Measurements from ENCODE around the gene SPRY4.

SPRY4 gene

DNA sequence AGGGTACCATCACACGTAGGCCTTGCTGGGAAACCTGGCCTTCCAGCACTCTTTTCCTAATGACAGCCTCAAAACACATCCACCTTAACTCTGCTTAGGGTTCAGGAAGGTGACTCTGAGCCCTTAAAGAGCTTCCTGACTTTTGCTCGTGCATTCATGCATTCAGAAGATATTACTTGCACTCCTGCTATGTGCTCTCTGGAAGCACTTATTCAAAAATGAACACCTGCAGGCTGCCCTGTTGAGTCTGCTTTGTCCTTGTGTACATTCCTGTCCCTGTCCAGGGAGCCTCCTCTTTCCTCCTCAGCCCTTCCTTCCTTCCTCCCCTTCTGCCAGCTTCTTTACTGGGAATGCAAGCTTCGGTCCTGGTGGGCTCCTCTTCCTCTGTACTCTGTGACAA, 61.5 kb downstream of the SPRY4 start:
- Histone ChIP-seq H3K9ac (ENCODE audit: low read depth, low read length) (no peak overlapping the region), H3K27me3 (ENCODE audit: control insufficient read depth, insufficient read depth, low read length) (no peaks in the 10 kb centered on the region), H3K4me1 (ENCODE audit: control insufficient read depth, insufficient read depth, low read length) (peaks cover 6% of the 10 kb centered on the region), H3K36me3 (ENCODE audit: control insufficient read depth, insufficient read depth, low read length) (no peaks in the 10 kb centered on the region), H3K4me3 (ENCODE audit: low read depth, low read length) (no peak overlapping the region), H3K9me3 (ENCODE audit: control insufficient read depth, insufficient read depth, low read length) (no peaks in the 10 kb centered on the region)

DNA sequence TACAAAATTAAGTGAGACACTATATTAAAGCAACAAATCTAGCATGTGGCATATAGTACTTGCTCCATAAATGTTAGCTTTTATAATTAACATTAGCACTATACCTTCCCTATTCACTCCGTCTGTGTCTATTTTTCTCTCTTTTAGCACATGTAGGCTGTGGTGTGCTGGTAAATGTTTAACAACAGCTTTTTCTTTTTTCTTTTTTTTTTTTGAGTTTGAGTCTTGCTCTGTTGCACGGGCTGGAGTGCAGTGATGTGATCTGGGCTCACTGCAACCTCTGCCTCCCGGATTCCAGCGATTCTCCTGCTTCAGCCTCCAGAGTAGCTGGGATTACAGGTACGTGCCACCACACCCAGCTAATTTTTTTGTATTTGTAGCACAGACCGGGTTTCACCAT, 62.1 kb downstream of the SPRY4 start:
- H3K9ac ChIP-seq (ENCODE audit: low read depth, low read length) = no peak overlapping the region
- no peaks in the 10 kb centered on the region for H3K9me3 ChIP-seq (ENCODE audit: control insufficient read depth, insufficient read depth, low read length)
- H3K4me3 ChIP-seq (ENCODE audit: low read depth, low read length) = no peak overlapping the region
- H3K27me3 ChIP-seq (ENCODE audit: control insufficient read depth, insufficient read depth, low read length) = no peaks in the 10 kb centered on the region
- no peaks in the 10 kb centered on the region for H3K36me3 ChIP-seq (ENCODE audit: control insufficient read depth, insufficient read depth, low read length)
- H3K4me1 ChIP-seq (ENCODE audit: control insufficient read depth, insufficient read depth, low read length) = peaks cover 6% of the 10 kb centered on the region

Measured in iPS-15b (cell line).